NCI-H2227 (cell line): ENCODE data around the gene CD81.

ENCODE experiments used
- DNase-seq: peaks from one replicate; lab custom pipeline; 2025; ENCODE audit not compliant: unreplicated experiment; lab: John Stamatoyannopoulos, UW

CD81 gene

GRCh38 chr11:2417856-2418692 is 41.0 kb downstream of the CD81 start:
- DNase-seq = no peak

GRCh38 chr11:2418693-2419360 is 41.7 kb downstream of the CD81 start:
- no peak for DNase-seq

- DNase-seq = peak; percentile 72
These were observed 42.8 kb downstream of the CD81 start for GRCh38 chr11:2419638-2420501.

GRCh38 chr11:2420502-2421225 is 43.6 kb downstream of the CD81 start:
- DNase-seq = peak; percentile 92

GRCh38 chr11:2421226-2421994 is 44.3 kb downstream of the CD81 start:
- DNase-seq = no peak

- no peak for DNase-seq
These were observed 44.9 kb downstream of the CD81 start for GRCh38 chr11:2421996-2422395.

- DNase-seq = no peak
These were observed 45.5 kb downstream of the CD81 start for GRCh38 chr11:2422461-2423156.

- no peak for DNase-seq
These were observed 46.3 kb downstream of the CD81 start for GRCh38 chr11:2423157-2424025.

- no peak for DNase-seq
These were observed 47.8 kb downstream of the CD81 start for GRCh38 chr11:2424811-2425495.

GRCh38 chr11:2425506-2425905 is 48.4 kb downstream of the CD81 start:
- DNase-seq = no peak

GRCh38 chr11:2426221-2426620 is 49.1 kb downstream of the CD81 start:
- no peak for DNase-seq

GRCh38 chr11:2426826-2427521 is 49.9 kb downstream of the CD81 start:
- no peak for DNase-seq

GRCh38 chr11:2427721-2428321 is 50.7 kb downstream of the CD81 start:
- no peak for DNase-seq

- DNase-seq = no peak
These were observed 51.2 kb downstream of the CD81 start for GRCh38 chr11:2428322-2428795.

GRCh38 chr11:2431395-2431794 is 54.3 kb downstream of the CD81 start:
- DNase-seq = no peak

GRCh38 chr11:2432171-2432621 is 55.1 kb downstream of the CD81 start:
- DNase-seq = no peak

- no peak for DNase-seq
These were observed 55.5 kb downstream of the CD81 start for GRCh38 chr11:2432628-2433071.
